ENCODE results near the gene NKAIN4. TPM values are rescaled to one million over a fixed set of nuclear protein-coding genes. Genes with fewer than 3 reads are reported as not detected.
"Not testable (repeated sequence)": the region's sequence is repeated elsewhere in the genome, so short reads cannot be mapped to it uniquely, and the experiment has no call there.

NKAIN4 gene
- total RNA-seq, 2 experiments from 2014 or later: not detected

DNA sequence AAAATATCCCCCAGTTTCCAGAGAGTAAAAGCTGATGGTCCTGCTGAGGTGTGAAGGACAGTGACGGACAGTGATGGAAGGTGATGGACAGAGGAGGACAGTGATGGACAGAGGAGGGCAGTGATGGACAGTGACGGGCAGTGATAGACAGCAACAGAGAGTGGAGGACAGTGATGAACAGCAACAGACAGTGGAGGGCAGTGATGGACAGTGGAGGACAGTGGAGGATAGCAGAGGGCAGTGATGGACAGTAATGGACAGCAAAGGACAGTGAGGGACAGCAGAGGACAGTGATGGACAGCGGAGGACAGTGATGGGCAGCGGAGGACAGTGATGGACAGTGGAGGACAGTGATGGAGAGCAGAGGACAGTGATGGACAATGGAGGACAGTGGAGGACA is 2.7 kb upstream of the NKAIN4 start:
- Mint-ChIP-seq H3K9me3 (no peaks in the 10 kb centered on the region), H3K4me1 (ENCODE audit: low read depth) (peaks cover 2% of the 10 kb centered on the region), H3K4me3 (no peak overlapping the region), H3K36me3 (ENCODE audit: low read depth) (no peaks in the 10 kb centered on the region), H3K27me3 (ENCODE audit: low read depth) (peaks cover 34% of the 10 kb centered on the region), H3K27ac (no peak overlapping the region)
- DNase-seq: no peak
- intact Hi-C loops (cut with micrococcal nuclease): no loop called here
- CTCF ChIA-PET: no interaction called here

DNA sequence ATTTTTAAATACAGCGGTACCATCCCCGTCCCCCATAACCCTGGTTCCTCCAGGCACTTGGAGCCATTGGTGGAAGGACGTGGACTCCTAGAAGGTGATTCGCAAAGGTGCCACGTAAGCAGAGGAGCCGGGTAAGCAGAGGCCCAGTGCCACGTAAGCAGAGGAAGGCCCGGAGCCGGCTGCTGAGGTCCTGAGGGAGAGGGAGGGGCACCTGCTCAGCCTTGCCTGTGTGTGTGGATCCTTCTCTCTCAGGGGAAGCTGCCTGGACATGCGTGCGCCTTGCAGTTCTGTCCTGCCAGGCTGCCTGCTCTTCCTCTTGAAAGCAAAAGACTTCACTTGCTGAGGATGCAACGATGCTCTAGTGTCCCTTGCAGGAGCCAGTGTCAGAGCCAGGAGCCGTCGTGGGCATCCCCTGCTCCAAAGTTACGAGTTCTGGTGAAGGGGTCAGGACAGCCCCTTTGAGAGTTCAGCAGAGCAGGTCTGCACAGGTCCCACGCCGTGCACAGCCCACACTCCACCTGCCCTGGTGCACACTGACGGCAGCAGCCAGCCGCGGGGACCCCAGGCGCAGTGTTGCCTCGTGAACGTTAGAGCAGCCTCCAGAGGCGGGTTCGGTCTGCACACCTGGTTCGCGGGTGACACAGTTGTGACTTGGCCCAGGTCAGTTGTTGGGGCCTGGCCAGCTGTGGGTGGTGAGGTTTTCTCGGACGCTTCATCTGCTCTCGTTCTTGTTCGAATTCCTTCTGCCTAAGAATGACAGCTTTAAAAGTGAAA is 1.9 kb upstream of the NKAIN4 start:
- CTCF ChIA-PET: interaction anchor here (1.4 kb wide), 1 partner anchor 33 kb away, joined by 8 read pairs; no protein-coding TSS in a partner anchor
- Mint-ChIP-seq H3K27me3 (ENCODE audit: low read depth) (peaks cover 34% of the 10 kb centered on the region), H3K9me3 (no peaks in the 10 kb centered on the region), H3K27ac (no peak overlapping the region), H3K36me3 (ENCODE audit: low read depth) (no peaks in the 10 kb centered on the region), H3K4me3 (no peak overlapping the region), H3K4me1 (ENCODE audit: low read depth) (peaks cover 2% of the 10 kb centered on the region)
- intact Hi-C loops (cut with micrococcal nuclease): no loop called here
- no peak for DNase-seq

DNA sequence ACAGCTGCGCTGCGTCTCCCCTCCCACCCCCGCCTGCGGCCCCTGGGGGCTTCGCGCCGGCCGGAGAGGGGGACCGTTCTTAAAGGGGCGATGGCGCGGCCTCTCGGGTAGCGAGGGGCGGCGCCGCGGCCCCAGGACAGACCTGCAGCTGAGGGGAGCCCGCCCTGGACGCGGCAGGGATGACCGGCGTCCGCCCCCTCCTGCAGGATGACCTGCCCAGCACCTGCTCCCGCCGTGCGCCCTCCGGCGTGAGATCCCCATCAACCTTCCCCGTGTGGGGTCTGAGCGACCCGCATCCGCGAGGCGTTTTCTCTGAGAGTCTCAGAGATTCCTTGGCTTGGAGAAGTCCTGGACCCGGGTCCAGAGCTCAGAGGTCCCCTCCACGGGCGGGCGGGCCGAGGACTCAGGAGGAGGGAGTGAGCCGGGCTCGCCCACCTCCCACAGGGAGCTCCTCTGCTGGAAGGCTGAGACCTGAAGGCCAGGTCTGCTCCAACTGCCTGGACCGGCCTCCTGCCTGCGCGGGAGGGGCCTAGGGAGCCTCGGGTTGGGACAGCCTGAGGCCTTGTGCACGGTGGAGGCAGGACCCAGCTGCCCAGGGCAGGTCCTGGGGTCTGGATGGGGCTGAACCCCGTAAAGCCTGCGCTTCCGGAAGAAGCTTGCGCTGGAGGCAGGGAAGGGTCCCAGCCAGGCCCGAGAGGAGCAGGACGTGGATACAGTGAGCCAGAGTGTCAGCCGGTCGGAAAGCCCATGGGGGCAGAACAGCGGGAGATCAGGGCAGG is 532 bp upstream of the NKAIN4 start:
- Mint-ChIP-seq H3K27me3 (ENCODE audit: low read depth) (peaks cover 36% of the 10 kb centered on the region), H3K4me3 (no peak overlapping the region), H3K36me3 (ENCODE audit: low read depth) (no peaks in the 10 kb centered on the region), H3K9me3 (no peaks in the 10 kb centered on the region), H3K4me1 (ENCODE audit: low read depth) (peaks cover 2% of the 10 kb centered on the region), H3K27ac (no peak overlapping the region)
- intact Hi-C loops (cut with micrococcal nuclease): no loop called here
- CTCF ChIA-PET: interaction anchor here (1.4 kb wide), 1 partner anchor 31 kb away, joined by 8 read pairs; no protein-coding TSS in a partner anchor
- DNase-seq: no peak

DNA sequence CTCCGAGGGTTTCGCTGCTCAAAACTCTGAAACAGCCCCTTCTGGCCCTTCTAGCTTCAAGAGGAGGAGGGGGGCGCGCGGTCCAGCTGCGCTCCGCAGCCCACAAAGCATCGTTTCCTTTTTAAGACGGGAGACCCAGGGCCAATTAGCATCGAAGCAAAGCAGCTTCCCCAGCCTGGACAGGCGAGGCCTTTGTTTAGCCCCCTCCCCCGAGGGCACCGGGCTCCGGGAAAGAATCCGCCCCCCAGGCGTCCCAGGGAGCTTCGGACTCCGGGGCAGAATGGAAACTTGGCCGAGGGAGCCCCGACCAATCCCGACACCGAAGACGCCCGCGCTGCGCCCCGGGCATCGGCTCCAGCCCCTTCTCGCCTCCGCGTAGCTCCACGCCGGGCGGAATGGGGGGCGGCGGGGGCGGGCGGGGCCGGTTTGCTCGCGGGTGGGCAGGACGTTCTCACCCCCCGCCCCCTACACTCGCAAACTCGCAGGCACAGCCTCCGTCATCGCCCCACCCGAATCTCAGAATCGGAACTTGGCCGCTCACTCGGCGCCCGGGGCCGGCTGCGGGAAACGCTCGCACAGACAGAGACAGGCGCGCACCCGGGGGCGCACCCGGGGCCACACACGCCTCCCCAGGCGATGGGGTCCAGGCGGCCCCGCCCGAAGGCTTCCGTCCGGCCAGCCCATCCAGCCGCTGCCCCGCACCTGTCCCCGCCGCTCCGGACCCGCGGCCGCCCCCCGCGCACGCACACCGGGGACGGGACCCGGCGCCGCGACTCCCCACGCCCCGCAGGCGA is 628 bp downstream of the NKAIN4 start:
- no peak overlapping the region for H3K27ac Mint-ChIP-seq
- no peak for DNase-seq
- intact Hi-C loops (cut with micrococcal nuclease): no loop called here
- no peak overlapping the region for H3K4me3 Mint-ChIP-seq
- no peaks in the 10 kb centered on the region for H3K36me3 Mint-ChIP-seq (ENCODE audit: low read depth)
- peaks cover 2% of the 10 kb centered on the region for H3K4me1 Mint-ChIP-seq (ENCODE audit: low read depth)
- H3K27me3 Mint-ChIP-seq (ENCODE audit: low read depth): peaks cover 41% of the 10 kb centered on the region
- H3K9me3 Mint-ChIP-seq: no peaks in the 10 kb centered on the region
- CTCF ChIA-PET: interaction anchor here (2.3 kb wide), 1 partner anchor 30 kb away, joined by 13 read pairs; no protein-coding TSS in a partner anchor

DNA sequence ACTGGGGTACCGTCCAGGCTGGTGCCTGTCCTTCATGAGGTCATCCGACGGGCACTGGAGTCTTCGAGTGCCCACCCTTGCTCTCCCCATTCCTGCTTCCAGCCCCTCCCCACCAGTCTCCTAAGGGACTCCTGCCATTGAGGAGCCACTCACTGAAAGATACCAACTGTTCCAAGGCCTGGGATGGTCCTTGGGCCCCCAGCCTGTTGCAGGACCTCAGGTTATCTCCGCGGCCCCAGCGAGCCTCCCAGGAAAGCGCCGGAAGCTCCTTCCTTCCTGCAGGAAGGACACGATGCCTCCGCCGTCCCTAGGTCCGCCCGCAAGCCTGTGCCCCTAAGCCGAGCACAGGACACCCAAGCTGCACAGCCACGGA is 1.2 kb downstream of the NKAIN4 start:
- H3K27ac Mint-ChIP-seq: no peak overlapping the region
- peaks cover 43% of the 10 kb centered on the region for H3K27me3 Mint-ChIP-seq (ENCODE audit: low read depth)
- H3K4me3 Mint-ChIP-seq: no peak overlapping the region
- no peaks in the 10 kb centered on the region for H3K36me3 Mint-ChIP-seq (ENCODE audit: low read depth)
- no peaks in the 10 kb centered on the region for H3K9me3 Mint-ChIP-seq
- DNase-seq: no peak
- intact Hi-C loops (cut with micrococcal nuclease): no loop called here
- CTCF ChIA-PET: interaction anchor here (2.3 kb wide), 1 partner anchor 30 kb away, joined by 13 read pairs; no protein-coding TSS in a partner anchor
- peaks cover 2% of the 10 kb centered on the region for H3K4me1 Mint-ChIP-seq (ENCODE audit: low read depth)

DNA sequence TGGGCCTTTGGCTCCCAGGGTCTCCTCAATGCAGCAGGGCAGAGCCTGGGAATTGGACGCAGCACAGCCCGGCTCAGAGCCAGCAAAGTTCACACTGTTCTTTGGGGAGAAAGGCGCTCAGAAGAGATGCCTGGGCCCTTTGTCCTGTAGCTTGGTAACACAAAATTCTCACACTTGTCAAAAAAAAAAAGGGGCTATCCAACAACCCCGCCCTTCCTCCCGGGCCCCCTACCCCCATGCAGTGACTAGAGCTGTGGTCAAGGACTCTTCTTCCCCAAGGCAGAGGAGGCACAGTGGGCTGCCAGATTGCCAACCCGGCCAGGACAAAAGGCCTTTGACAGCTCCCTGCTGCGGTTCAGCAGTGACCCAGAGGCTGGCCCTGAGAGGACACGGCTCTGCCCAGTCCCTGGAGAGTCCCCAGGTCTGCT is 2.0 kb downstream of the NKAIN4 start:
- CTCF ChIA-PET: interaction anchor here (0.9 to 2.3 kb wide), 2 partner anchors 18 to 29 kb away, joined by 3 to 13 read pairs; no protein-coding TSS in a partner anchor

GRCh38 chr20:63251350-63251749 is 2.9 kb downstream of the NKAIN4 start:
- not testable (repeated sequence) for H3K4me1 Mint-ChIP-seq (ENCODE audit: low read depth); H3K9me3 Mint-ChIP-seq; H3K27ac Mint-ChIP-seq; H3K4me3 Mint-ChIP-seq; H3K36me3 Mint-ChIP-seq (ENCODE audit: low read depth)
- intact Hi-C loops (cut with micrococcal nuclease): loop anchor here (1.0 kb wide), 1 partner anchor 28 kb away; no protein-coding TSS in a partner anchor
- DNase-seq: peak; percentile 35
- H3K27me3 Mint-ChIP-seq (ENCODE audit: low read depth): peaks cover 35% of the 10 kb centered on the region
- CTCF ChIA-PET: interaction anchor here (0.7 kb wide), 1 partner anchor 21 kb away, joined by 3 read pairs; the partner anchor contains the start of gene ARFGAP1

More for the DNA sequence above, 2.0 kb downstream of the NKAIN4 start:
- H3K4me3 Mint-ChIP-seq: no peak overlapping the region
- intact Hi-C loops (cut with micrococcal nuclease): no loop called here
- no peaks in the 10 kb centered on the region for H3K9me3 Mint-ChIP-seq
- peaks cover 42% of the 10 kb centered on the region for H3K27me3 Mint-ChIP-seq (ENCODE audit: low read depth)
- no peaks in the 10 kb centered on the region for H3K36me3 Mint-ChIP-seq (ENCODE audit: low read depth)
- H3K27ac Mint-ChIP-seq: no peak overlapping the region
- H3K4me1 Mint-ChIP-seq (ENCODE audit: low read depth): peaks cover 2% of the 10 kb centered on the region
- no peak for DNase-seq

DNA sequence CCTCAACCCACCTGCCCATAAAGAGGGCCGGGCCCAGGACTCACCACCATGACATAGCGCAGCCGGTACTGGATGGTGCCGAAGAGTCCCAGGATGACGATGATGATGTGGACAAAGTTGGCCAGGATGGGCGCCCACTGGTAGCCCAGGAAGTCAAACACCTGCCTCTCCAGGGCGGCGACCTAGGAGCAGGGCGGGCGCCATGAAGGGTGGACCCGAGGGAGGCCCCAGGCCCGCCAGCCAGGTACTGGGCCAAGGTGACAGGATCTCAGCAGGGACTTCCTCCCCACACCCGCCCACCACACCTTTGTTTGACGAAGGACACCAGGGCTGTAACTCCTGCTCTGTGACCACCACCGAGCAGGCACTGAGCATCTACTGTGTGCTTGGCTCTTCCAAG is 4.4 kb downstream of the NKAIN4 start:
- intact Hi-C loops (cut with micrococcal nuclease): no loop called here
- CTCF ChIA-PET: interaction anchor here (0.6 to 1.5 kb wide), 2 partner anchors 8 to 27 kb away, joined by 3 to 6 read pairs; no protein-coding TSS in a partner anchor

DNA sequence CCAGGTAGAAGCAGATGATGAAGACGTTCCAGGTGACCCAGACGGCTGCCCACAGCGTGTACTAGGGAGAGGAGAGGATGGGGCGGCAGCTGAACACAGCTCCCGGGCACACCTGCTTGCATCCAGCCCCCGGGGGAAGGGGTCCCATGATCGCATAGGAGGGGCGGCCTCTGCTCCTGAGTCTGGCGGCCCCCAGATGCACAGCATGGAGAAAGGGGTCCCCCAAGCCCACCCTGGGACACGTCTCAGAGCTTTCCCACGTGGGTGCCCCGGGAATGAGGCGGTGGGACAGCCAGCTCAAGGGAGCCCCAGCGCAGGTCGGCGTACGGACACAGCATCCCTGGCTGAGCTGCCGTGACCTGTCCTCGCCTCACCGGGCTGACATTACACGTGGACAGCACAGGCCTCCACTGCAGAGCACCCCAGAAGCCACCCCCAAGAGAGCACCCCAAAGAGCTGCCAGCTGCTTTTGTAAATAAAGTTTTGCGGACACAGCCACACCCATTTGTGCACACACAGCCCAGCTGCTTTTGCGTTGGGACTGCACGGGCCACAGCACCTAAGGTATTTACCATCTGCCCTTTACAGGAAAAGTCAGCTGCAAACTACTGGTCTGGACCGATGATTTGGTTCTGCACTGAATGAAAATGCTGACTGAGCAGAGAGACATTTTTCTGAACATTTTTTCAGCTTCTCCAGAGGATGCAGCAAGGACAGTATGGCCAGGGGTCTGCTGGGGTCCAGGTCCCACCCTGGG is 5.2 kb downstream of the NKAIN4 start:
- no peak overlapping the region for H3K27ac Mint-ChIP-seq
- CTCF ChIA-PET: interaction anchor here (1.0 to 1.5 kb wide), 2 partner anchors 26 to 214 kb away, joined by 3 to 6 read pairs; no protein-coding TSS in a partner anchor
- no peak overlapping the region for H3K4me3 Mint-ChIP-seq

More for the DNA sequence above, 4.4 kb downstream of the NKAIN4 start:
- Mint-ChIP-seq H3K27me3 (ENCODE audit: low read depth) (peaks cover 22% of the 10 kb centered on the region), H3K4me1 (ENCODE audit: low read depth) (peaks cover 2% of the 10 kb centered on the region), H3K36me3 (ENCODE audit: low read depth) (no peaks in the 10 kb centered on the region), H3K9me3 (no peaks in the 10 kb centered on the region), H3K4me3 (no peak overlapping the region), H3K27ac (no peak overlapping the region)
- no peak for DNase-seq

GRCh38 chr20:63247671-63248228 is 6.5 kb downstream of the NKAIN4 start:
- H3K4me1 Mint-ChIP-seq (ENCODE audit: low read depth): no peaks in the 10 kb centered on the region
- CTCF ChIA-PET: interaction anchor here (1.0 kb wide), 1 partner anchor 212 kb away, joined by 3 read pairs; no protein-coding TSS in a partner anchor
- H3K9me3 Mint-ChIP-seq: no peaks in the 10 kb centered on the region
- peaks cover 15% of the 10 kb centered on the region for H3K27me3 Mint-ChIP-seq (ENCODE audit: low read depth)
- DNase-seq: no peak
- intact Hi-C loops (cut with micrococcal nuclease): no loop called here
- no peak overlapping the region for H3K4me3 Mint-ChIP-seq
- no peaks in the 10 kb centered on the region for H3K36me3 Mint-ChIP-seq (ENCODE audit: low read depth)
- no peak overlapping the region for H3K27ac Mint-ChIP-seq

More for the DNA sequence above, 5.2 kb downstream of the NKAIN4 start:
- no peak for DNase-seq
- Mint-ChIP-seq H3K36me3 (ENCODE audit: low read depth) (no peaks in the 10 kb centered on the region), H3K4me1 (ENCODE audit: low read depth) (peaks cover 2% of the 10 kb centered on the region), H3K27me3 (ENCODE audit: low read depth) (peaks cover 20% of the 10 kb centered on the region), H3K9me3 (no peaks in the 10 kb centered on the region)
- intact Hi-C loops (cut with micrococcal nuclease): no loop called here
